ENCODE data around the gene TMEM132C. TPM values are rescaled to one million over a fixed set of nuclear protein-coding genes. Genes with fewer than 3 reads are reported as not detected.

TMEM132C gene
- total RNA-seq, 1 donor from 2014 or later = 0.27 TPM

DNA sequence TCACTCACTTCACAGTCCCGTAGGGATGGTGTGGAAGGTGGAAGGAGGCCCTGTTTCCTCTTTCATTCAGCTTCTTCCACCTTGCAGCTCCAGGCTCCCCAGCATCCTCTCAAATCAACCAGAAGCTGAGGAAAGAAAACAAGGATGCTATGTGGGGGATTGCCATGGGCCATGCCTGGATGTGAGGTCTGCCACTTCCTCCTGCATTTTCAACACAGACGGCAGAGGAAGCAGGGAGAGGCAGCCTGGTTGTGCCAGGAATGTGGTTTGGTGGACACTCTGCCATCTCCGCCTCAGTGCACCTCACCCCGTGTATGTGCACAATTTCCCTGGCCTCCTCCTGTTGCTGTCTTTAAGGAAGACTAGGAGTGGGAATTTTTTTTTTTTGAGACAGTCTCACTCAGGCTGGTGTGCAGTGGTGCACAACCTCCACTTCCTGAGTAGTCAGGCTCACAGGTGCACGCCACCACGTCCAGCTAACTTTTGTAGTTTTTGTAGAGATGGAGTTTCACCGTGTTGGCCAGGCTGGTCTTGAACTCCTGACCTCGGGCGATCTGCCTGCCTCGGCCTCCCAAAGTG, 457.6 kb downstream of the TMEM132C start:
- no peak for DNase-seq (ENCODE audit: low spot score)
- intact Hi-C loops (cut with DNase I) = no loop called here

DNA sequence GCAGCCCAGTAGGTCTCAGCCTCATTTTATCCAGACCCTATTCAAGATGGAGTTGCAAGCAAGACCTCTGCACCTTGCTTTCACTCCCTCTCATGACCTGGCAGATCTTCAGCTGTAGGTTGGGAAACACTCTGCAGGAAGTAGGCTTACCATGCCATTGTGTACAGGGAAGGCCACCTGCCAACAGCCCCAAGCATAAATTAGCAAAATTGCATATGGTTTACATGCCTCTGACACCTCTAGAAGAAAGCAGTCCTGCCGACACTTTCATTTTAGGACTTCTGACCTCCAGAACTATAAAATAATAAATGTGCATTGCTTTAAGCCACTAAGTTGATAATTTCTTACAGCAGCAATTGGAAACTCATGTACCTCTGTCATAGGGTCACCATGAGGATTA, 459.9 kb downstream of the TMEM132C start:
- DNase-seq (ENCODE audit: low spot score) = no peak
- intact Hi-C loops (cut with DNase I) = no loop called here

DNA sequence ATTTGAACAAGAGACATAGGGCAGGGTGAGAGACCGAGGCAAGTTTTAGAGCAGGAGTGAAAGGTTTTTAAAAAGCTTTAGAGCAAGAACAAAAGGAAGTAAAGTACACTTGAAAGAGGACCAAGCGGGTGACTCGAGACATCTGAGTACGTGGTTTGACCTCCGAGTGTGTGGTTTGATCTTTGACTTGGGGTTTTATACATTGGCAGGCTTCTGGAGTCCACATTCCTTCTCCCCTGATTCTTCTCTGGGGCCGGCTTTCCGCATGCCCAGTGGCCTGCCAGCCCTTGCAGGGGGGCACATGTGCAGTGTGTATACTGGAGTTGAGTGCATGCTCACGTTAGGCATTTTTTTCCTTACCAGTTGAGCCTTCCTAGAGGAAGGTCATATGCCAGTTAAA, 460.5 kb downstream of the TMEM132C start:
- no peak for DNase-seq (ENCODE audit: low spot score)
- intact Hi-C loops (cut with DNase I) = no loop called here

GRCh38 chr12:128727999-128728398, 461.0 kb downstream of the TMEM132C start:
- intact Hi-C loops (cut with DNase I) = no loop called here
- DNase-seq (ENCODE audit: low spot score) = no peak

- intact Hi-C loops (cut with DNase I) = no loop called here
- no peak for DNase-seq (ENCODE audit: low spot score)
Observed at GRCh38 chr12:128729628-128730121, 462.7 kb downstream of the TMEM132C start.

DNA sequence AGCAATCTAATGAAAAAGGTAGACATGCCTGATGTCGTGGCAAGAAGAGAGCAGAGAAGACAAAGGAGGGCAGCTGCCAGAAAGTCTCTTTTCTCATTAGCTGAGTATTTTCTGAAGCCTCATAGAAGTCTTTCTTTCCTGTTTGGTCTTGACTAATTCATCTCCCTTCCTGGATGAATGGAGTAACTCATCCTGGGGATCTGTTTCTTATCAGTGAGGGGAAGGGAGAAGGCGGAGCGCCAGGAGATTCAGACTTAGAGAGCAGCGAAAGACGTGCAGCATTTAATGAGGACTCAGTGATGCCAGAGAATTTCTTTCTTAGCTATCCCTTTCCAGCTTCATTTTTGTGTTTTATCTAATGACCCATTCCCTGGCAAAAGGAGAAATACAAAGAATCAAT, 467.4 kb downstream of the TMEM132C start:
- no peak for DNase-seq (ENCODE audit: low spot score)
- intact Hi-C loops (cut with DNase I) = no loop called here

DNA sequence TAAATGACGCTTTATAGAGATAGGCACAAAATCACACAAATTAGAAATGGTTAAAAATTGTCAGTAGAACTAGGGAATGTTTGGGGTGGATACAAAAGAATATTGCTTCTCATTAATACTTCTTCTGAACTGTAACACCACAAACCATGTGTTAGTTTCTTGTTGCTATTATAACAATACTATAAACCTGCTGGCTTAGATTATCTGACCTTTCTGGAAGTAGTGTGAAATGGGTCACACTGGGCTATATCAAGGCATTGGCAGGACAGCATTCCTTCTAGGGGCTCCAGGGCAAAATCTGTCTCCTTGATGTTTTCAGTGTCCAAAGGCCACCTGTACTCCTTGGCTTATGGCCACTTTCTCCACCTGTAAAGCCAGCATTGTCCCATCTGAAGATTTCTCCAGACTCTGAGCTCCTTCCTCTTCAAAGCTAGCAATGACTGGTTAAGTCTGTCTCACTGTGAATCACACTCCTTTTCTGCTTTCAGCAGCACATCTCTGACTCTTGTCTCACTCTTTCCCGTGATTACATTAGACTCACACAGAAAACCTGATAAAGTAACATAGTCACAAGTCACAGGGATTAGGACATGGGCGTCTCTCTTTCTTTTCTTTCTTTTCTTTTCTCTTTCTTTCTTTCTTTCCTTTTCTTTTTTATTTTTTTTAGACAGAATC, 470.5 kb downstream of the TMEM132C start:
- DNase-seq (ENCODE audit: low spot score) = no peak
- intact Hi-C loops (cut with DNase I) = no loop called here

GRCh38 chr12:128743916-128744315, 476.9 kb downstream of the TMEM132C start:
- no peak for DNase-seq (ENCODE audit: low spot score)
- intact Hi-C loops (cut with DNase I) = no loop called here

GRCh38 chr12:128745772-128746689, 479.1 kb downstream of the TMEM132C start:
- DNase-seq (ENCODE audit: low spot score) = no peak
- intact Hi-C loops (cut with DNase I) = no loop called here

- DNase-seq (ENCODE audit: low spot score) = no peak
- intact Hi-C loops (cut with DNase I) = no loop called here
Observed at GRCh38 chr12:128747441-128747840, 480.5 kb downstream of the TMEM132C start.

DNA sequence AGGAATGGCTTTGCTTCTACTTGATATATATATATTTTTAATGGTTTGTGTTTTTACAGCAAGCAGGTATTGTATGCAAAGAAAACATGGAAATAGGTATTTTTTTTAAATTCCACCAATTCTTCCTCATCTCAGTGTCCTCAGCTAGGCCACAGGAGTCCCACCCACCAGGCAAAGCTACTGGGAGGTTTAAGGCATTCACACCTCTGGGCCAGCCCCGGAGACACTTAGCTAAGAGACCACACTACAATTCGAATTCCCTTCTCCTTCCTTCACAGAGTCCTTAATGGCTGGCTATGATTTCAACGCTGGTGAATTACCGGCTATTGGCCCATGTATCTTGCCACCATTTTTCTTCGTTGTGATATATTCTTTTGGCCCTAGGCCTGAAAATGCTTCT, 485.4 kb downstream of the TMEM132C start:
- no peak for DNase-seq (ENCODE audit: low spot score)
- intact Hi-C loops (cut with DNase I) = no loop called here

DNA sequence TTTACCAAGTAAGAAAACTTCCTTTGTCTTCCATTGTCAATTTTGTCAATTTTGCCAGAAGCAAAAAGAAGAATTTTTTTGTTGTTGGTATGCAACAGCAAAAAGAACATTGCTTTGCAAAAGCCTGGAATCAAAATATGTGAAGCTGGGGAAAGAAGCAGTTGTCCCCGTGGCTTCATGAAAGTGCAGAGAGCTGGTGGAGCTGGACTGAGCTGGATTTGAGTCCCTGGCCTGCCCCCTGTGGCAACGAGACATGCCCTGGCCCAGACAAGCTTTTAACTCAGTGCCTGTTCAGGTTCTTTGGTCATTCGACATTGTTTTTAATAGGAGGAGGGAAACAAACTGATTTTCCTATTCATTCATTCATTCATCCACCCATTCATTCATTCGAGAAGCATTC, 486.5 kb downstream of the TMEM132C start:
- intact Hi-C loops (cut with DNase I) = no loop called here

GRCh38 chr12:128754275-128754674, 487.3 kb downstream of the TMEM132C start:
- DNase-seq (ENCODE audit: low spot score) = no peak
- intact Hi-C loops (cut with DNase I) = no loop called here

More for the DNA sequence above, 486.5 kb downstream of the TMEM132C start:
- no peak for DNase-seq (ENCODE audit: low spot score)

- intact Hi-C loops (cut with DNase I) = no loop called here
- no peak for DNase-seq (ENCODE audit: low spot score)
Observed at GRCh38 chr12:128755566-128755965, 488.6 kb downstream of the TMEM132C start.

Small RNA genes lying within 50 kb of the gene (microRNA-seq; reads per million reads assigned to microRNA genes)
- gene MIR3612 (not detected), gene MIR4419B (not detected)

All from cardiac septum (tissue), 1 donor.